Measurements from ENCODE around the gene BCL7B. TPM values are rescaled to one million over a fixed set of nuclear protein-coding genes. Genes with fewer than 3 reads are reported as not detected.

Gene BCL7B
- total and polyA plus RNA-seq, 10 of the 15 experiments (the other 5 are each of a cell fraction or from before 2014, with no cell fraction given) = 10.9 to 61.8 (median 50.2) TPM

DNA sequence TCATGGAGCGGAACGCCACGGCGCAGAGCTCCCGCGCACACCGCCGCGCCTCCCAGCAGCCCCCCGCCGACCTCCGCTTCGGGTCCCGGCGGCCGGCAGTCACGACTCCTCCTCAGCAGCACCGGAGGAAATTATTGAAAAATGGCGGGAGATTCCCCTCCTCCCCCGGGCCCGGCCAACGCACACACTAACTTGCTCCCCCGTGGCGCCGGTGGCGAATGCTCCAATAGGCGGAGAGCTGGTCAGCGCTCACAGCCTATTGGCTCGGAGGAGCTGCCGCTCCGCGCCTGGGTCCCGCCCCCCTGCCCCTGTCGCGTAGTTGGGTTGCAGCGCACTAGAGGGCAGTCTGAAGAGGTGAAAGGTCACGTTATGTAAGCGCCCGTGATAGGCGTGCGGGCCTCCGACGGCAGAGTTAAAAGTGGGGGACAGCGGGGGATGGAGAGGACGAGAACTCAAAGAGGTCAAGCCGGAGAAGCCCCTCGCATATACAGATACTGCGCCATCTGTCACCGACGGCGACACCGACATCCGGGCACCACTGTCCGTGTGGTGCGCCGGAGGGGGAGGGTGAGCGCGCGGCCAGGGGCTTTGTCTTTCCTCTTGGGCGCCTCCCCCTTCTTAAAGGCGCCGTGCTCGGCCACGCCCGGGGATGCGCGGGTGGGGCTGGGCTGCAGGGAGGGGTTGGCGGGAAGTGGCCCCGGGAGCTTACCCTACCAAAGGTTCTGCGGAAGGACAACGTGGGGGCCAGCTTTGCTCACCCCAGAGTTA is 35.2 kb downstream of the BCL7B start, which contains the start of gene BAZ1B (continued):
- TF ChIP-seq ZNF217 (IDR thresholded peaks at IDR 0.05) = no peak
- TF ChIP-seq NFYA (IDR thresholded peaks at IDR 0.05; ENCODE audit: borderline replicate concordance, low read depth, low read length) = peak; percentile 78
- TF ChIP-seq ZNF207 (IDR thresholded peaks at IDR 0.05; ENCODE audit: borderline replicate concordance) = peak; percentile 86
- peak; percentile 98 for TF ChIP-seq NBN (IDR thresholded peaks at IDR 0.05)
- TF ChIP-seq IKZF1 (conservative IDR thresholded peaks at IDR 0.05) = peak; percentile 89
- 0 out of 2 replicates have a peak, but pooled peaks have one; percentile 5 for TF ChIP-seq HDAC2 (IDR thresholded peaks at IDR 0.05)
- TF ChIP-seq, protein P1, sequence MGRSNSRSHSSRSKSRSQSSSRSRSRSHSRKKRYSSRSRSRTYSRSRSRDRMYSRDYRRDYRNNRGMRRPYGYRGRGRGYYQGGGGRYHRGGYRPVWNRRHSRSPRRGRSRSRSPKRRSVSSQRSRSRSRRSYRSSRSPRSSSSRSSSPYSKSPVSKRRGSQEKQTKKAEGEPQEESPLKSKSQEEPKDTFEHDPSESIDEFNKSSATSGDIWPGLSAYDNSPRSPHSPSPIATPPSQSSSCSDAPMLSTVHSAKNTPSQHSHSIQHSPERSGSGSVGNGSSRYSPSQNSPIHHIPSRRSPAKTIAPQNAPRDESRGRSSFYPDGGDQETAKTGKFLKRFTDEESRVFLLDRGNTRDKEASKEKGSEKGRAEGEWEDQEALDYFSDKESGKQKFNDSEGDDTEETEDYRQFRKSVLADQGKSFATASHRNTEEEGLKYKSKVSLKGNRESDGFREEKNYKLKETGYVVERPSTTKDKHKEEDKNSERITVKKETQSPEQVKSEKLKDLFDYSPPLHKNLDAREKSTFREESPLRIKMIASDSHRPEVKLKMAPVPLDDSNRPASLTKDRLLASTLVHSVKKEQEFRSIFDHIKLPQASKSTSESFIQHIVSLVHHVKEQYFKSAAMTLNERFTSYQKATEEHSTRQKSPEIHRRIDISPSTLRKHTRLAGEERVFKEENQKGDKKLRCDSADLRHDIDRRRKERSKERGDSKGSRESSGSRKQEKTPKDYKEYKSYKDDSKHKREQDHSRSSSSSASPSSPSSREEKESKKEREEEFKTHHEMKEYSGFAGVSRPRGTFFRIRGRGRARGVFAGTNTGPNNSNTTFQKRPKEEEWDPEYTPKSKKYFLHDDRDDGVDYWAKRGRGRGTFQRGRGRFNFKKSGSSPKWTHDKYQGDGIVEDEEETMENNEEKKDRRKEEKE (IDR thresholded peaks at IDR 0.05) = no peak
- no peak for TF ChIP-seq IRF4 (IDR thresholded peaks at IDR 0.05; ENCODE audit: low read depth, low read length)
- TF ChIP-seq, protein P2, sequence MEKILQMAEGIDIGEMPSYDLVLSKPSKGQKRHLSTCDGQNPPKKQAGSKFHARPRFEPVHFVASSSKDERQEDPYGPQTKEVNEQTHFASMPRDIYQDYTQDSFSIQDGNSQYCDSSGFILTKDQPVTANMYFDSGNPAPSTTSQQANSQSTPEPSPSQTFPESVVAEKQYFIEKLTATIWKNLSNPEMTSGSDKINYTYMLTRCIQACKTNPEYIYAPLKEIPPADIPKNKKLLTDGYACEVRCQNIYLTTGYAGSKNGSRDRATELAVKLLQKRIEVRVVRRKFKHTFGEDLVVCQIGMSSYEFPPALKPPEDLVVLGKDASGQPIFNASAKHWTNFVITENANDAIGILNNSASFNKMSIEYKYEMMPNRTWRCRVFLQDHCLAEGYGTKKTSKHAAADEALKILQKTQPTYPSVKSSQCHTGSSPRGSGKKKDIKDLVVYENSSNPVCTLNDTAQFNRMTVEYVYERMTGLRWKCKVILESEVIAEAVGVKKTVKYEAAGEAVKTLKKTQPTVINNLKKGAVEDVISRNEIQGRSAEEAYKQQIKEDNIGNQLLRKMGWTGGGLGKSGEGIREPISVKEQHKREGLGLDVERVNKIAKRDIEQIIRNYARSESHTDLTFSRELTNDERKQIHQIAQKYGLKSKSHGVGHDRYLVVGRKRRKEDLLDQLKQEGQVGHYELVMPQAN (conservative IDR thresholded peaks at IDR 0.05) = peak; percentile 88
- TF ChIP-seq SMARCA5 (IDR thresholded peaks at IDR 0.05) = 0 out of 2 replicates have a peak, but pooled peaks have one; percentile 31
- TF ChIP-seq YY1 (IDR thresholded peaks at IDR 0.05; ENCODE audit: low read depth, low read length) = peak; percentile 88
- no peak for TF ChIP-seq NFIC (IDR thresholded peaks at IDR 0.05; ENCODE audit: low read depth, low read length)
- TF ChIP-seq, protein P3, sequence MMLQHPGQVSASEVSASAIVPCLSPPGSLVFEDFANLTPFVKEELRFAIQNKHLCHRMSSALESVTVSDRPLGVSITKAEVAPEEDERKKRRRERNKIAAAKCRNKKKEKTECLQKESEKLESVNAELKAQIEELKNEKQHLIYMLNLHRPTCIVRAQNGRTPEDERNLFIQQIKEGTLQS (IDR thresholded peaks at IDR 0.05; ENCODE audit: borderline replicate concordance, extremely low read depth, low read depth, low read length) = no peak
- no peak for TF ChIP-seq EZH2 (IDR thresholded peaks at IDR 0.05; ENCODE audit: borderline replicate concordance, control insufficient read depth, low read depth, low read length)
- no peak for TF ChIP-seq MYB (IDR thresholded peaks at IDR 0.05; ENCODE audit: borderline replicate concordance, low read depth, low read length)
- no peak; the same call in 1 of the 2 replicates for TF ChIP-seq RAD51 (IDR thresholded peaks at IDR 0.05)
- TF ChIP-seq ESRRA (IDR thresholded peaks at IDR 0.05; ENCODE audit: low read length) = peak; percentile 71; the same call in 1 of the 2 replicates
- peak; percentile 96 for TF ChIP-seq ZNF622 (IDR thresholded peaks at IDR 0.05)
- TF ChIP-seq, protein P4, sequence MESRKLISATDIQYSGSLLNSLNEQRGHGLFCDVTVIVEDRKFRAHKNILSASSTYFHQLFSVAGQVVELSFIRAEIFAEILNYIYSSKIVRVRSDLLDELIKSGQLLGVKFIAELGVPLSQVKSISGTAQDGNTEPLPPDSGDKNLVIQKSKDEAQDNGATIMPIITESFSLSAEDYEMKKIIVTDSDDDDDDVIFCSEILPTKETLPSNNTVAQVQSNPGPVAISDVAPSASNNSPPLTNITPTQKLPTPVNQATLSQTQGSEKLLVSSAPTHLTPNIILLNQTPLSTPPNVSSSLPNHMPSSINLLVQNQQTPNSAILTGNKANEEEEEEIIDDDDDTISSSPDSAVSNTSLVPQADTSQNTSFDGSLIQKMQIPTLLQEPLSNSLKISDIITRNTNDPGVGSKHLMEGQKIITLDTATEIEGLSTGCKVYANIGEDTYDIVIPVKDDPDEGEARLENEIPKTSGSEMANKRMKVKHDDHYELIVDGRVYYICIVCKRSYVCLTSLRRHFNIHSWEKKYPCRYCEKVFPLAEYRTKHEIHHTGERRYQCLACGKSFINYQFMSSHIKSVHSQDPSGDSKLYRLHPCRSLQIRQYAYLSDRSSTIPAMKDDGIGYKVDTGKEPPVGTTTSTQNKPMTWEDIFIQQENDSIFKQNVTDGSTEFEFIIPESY (IDR thresholded peaks at IDR 0.05) = no peak
- TF ChIP-seq CHD4 (IDR thresholded peaks at IDR 0.05) = no peak
- TF ChIP-seq, protein P5, sequence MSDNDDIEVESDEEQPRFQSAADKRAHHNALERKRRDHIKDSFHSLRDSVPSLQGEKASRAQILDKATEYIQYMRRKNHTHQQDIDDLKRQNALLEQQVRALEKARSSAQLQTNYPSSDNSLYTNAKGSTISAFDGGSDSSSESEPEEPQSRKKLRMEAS (IDR thresholded peaks at IDR 0.05; ENCODE audit: low read depth, low read length) = peak; percentile 47; the same call in 1 of the 2 replicates
- TF ChIP-seq, protein P6, sequence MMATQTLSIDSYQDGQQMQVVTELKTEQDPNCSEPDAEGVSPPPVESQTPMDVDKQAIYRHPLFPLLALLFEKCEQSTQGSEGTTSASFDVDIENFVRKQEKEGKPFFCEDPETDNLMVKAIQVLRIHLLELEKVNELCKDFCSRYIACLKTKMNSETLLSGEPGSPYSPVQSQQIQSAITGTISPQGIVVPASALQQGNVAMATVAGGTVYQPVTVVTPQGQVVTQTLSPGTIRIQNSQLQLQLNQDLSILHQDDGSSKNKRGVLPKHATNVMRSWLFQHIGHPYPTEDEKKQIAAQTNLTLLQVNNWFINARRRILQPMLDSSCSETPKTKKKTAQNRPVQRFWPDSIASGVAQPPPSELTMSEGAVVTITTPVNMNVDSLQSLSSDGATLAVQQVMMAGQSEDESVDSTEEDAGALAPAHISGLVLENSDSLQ (IDR thresholded peaks at IDR 0.05) = peak; percentile 99
